ENCODE results near the gene IFITM1. TPM values are rescaled to one million over a fixed set of nuclear protein-coding genes. Genes with fewer than 3 reads are reported as not detected.
A peak's percentile ranks its signal among the peaks of the same experiment; 100 is the strongest.
"Not testable (repeated sequence)": the region's sequence is repeated elsewhere in the genome, so short reads cannot be mapped to it uniquely, and the experiment has no call there.

IFITM1 gene
- total RNA-seq, 1 experiment from 2014 or later, result 544 TPM

DNA sequence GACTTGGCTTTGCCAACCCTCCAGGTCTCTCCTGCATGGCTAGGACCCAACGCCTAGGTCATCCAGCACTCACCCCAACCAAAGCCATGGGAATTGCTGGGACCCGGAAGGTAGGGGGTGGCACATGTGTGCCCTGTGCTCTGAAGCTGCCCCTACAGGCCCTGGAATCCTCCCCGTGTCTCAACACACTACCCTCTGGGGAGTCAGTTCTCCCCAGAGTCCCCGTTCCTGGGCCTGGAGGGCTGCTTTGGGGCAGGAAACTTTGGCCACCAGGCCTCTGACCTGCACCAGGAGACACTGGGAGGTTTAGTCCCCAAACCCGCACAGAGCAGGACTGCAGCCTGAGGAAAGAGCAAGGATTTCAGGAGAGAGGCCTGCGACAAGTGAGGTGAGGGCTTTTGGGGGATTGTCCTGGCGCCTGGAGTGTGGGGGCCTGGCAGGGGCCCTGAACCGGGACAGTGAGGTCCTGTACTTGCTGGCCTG is 495 bp upstream of the IFITM1 start:
- DNase-seq (ENCODE audit: low spot score) (no peak), ATAC-seq (peak; percentile 4)
- H3K36me3 Mint-ChIP-seq, result peaks cover 11% of the 10 kb centered on the region
- ChIA-PET CTCF (interaction anchor here (1.5 to 1.6 kb wide), 2 partner anchors 21 to 63 kb away, joined by 4 to 8 read pairs; no protein-coding TSS in a partner anchor), POLR2A (interaction anchor here (1.4 kb wide), 1 partner anchor 27 kb away, joined by 3 read pairs; no protein-coding TSS in a partner anchor)
- H3K4me3 Mint-ChIP-seq, result peak overlapping the region; percentile 97
- no peaks in the 10 kb centered on the region for H3K9me3 Mint-ChIP-seq
- peak overlapping the region; percentile 98 for H3K27ac Mint-ChIP-seq
- H3K27me3 Mint-ChIP-seq (ENCODE audit: low read depth), result no peaks in the 10 kb centered on the region
- TF ChIP-seq, protein P1, sequence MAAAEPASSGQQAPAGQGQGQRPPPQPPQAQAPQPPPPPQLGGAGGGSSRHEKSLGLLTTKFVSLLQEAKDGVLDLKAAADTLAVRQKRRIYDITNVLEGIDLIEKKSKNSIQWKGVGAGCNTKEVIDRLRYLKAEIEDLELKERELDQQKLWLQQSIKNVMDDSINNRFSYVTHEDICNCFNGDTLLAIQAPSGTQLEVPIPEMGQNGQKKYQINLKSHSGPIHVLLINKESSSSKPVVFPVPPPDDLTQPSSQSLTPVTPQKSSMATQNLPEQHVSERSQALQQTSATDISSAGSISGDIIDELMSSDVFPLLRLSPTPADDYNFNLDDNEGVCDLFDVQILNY (CRISPR knock-in tag; IDR thresholded peaks at IDR 0.05), result 0 out of 2 replicates have a peak, but pooled peaks have one; percentile 2
- TF ChIP-seq, protein P2, sequence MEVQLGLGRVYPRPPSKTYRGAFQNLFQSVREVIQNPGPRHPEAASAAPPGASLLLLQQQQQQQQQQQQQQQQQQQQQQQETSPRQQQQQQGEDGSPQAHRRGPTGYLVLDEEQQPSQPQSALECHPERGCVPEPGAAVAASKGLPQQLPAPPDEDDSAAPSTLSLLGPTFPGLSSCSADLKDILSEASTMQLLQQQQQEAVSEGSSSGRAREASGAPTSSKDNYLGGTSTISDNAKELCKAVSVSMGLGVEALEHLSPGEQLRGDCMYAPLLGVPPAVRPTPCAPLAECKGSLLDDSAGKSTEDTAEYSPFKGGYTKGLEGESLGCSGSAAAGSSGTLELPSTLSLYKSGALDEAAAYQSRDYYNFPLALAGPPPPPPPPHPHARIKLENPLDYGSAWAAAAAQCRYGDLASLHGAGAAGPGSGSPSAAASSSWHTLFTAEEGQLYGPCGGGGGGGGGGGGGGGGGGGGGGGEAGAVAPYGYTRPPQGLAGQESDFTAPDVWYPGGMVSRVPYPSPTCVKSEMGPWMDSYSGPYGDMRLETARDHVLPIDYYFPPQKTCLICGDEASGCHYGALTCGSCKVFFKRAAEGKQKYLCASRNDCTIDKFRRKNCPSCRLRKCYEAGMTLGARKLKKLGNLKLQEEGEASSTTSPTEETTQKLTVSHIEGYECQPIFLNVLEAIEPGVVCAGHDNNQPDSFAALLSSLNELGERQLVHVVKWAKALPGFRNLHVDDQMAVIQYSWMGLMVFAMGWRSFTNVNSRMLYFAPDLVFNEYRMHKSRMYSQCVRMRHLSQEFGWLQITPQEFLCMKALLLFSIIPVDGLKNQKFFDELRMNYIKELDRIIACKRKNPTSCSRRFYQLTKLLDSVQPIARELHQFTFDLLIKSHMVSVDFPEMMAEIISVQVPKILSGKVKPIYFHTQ (CRISPR knock-in tag; IDR thresholded peaks at IDR 0.05), result no peak
- H3K4me1 Mint-ChIP-seq, result peaks cover 56% of the 10 kb centered on the region

DNA sequence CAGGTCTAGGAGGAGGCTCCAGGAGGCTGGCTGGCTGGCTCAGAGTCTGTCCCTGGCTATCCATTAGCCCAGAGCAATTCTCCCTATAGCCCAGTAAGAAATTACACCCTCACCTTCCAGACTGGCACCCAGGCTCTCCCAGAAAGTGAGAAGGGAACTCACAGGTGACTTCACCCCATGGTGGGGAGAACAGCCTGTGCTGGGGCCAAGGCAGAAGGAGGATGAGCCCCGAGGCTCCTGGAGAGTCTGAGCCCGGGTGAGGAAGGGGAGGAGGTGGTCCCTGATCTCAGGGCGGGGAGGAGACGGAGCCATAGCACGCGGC is 675 bp downstream of the IFITM1 start:
- POLR2A ChIA-PET; ATAC-seq; H3K27me3 Mint-ChIP-seq (ENCODE audit: low read depth); H3K9me3 Mint-ChIP-seq; DNase-seq (ENCODE audit: low spot score): not testable (repeated sequence)
- TF ChIP-seq KAT7 (CRISPR knock-in tag; IDR thresholded peaks at IDR 0.05; ENCODE audit: borderline replicate concordance), result 0 out of 2 replicates have a peak, but pooled peaks have one; percentile 8
- CTCF ChIA-PET, result interaction anchor here (1.4 kb wide), 1 partner anchor 9 kb away, joined by 8 read pairs; no protein-coding TSS in a partner anchor
- Mint-ChIP-seq H3K36me3 (peaks cover 11% of the 10 kb centered on the region), H3K4me1 (peaks cover 46% of the 10 kb centered on the region), H3K4me3 (peak overlapping the region; percentile 97), H3K27ac (peak overlapping the region; percentile 98)

DNA sequence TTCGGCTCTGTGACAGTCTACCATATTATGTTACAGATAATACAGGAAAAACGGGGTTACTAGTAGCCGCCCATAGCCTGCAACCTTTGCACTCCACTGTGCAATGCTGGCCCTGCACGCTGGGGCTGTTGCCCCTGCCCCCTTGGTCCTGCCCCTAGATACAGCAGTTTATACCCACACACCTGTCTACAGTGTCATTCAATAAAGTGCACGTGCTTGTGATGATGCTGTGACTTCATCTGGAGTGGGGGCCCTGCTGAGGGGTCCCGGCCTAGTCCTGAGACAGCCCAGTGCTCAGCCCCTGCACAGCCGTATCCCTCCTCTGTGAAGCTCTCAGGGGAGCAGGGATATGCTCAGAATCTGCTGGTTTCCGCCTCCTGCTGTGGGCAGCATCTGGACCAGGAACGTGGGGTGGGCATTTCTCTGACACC is 1.2 kb downstream of the IFITM1 start:
- Mint-ChIP-seq H3K4me3 (peak overlapping the region; percentile 97), H3K36me3 (peaks cover 11% of the 10 kb centered on the region), H3K9me3 (no peaks in the 10 kb centered on the region), H3K4me1 (peaks cover 43% of the 10 kb centered on the region), H3K27me3 (ENCODE audit: low read depth) (no peaks in the 10 kb centered on the region), H3K27ac (no peak overlapping the region)
- ATAC-seq (no peak), DNase-seq (ENCODE audit: low spot score) (no peak)
- TF ChIP-seq, protein P3, sequence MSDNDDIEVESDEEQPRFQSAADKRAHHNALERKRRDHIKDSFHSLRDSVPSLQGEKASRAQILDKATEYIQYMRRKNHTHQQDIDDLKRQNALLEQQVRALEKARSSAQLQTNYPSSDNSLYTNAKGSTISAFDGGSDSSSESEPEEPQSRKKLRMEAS (CRISPR knock-in tag; IDR thresholded peaks at IDR 0.05), result peak; percentile 19; the same call in 1 of the 2 replicates
- TF ChIP-seq GTF2I (CRISPR knock-in tag; conservative IDR thresholded peaks at IDR 0.05) (no peak), JUN (CRISPR knock-in tag; IDR thresholded peaks at IDR 0.05) (0 out of 2 replicates have a peak, but pooled peaks have one; percentile 15)
- ChIA-PET CTCF (interaction anchor here (1.4 to 3.6 kb wide), 3 partner anchors 9 to 65 kb away, joined by 3 to 34 read pairs (median 8); no protein-coding TSS in a partner anchor), POLR2A (interaction anchor here (0.9 to 1.8 kb wide), 3 partner anchors 25 to 47 kb away, joined by 3 to 9 read pairs (median 5); no protein-coding TSS in a partner anchor)

DNA sequence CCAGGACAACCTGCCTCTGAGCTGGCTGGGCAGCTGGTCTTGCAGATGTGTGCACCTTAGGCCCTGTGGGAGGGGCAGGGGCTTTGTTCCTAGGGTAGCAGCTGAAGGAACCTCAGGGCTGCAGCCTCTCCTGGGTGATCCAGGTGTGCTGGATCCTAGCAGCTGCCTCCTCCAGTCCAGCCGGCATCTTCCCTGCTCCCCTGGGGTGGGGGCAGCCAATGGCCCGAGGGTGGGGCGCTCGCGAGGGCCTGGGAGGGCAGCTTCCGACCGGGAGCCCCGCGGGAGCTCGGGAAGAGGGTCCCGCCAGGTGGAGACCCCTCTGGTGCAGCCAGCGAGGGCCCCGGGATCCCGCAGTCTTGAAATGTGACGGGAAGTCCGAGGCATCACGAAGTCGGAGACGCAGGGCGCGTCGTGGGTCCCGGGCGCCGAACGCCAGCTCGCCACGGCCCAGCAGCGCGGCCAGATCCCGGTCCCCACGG is 1.7 kb downstream of the IFITM1 start:
- Mint-ChIP-seq H3K27ac (no peak overlapping the region), H3K36me3 (peaks cover 11% of the 10 kb centered on the region), H3K27me3 (ENCODE audit: low read depth) (no peaks in the 10 kb centered on the region), H3K4me3 (peak overlapping the region; percentile 97), H3K9me3 (no peaks in the 10 kb centered on the region), H3K4me1 (peaks cover 43% of the 10 kb centered on the region)
- no peak for DNase-seq (ENCODE audit: low spot score)
- ChIA-PET POLR2A (interaction anchor here (0.9 to 1.8 kb wide), 3 partner anchors 25 to 47 kb away, joined by 3 to 9 read pairs (median 5); no protein-coding TSS in a partner anchor), CTCF (interaction anchor here (1.4 to 3.6 kb wide), 5 partner anchors 10 to 92 kb away, joined by 3 to 34 read pairs (median 5); no protein-coding TSS in a partner anchor)
- ATAC-seq, result no peak
- TF ChIP-seq, protein P4, sequence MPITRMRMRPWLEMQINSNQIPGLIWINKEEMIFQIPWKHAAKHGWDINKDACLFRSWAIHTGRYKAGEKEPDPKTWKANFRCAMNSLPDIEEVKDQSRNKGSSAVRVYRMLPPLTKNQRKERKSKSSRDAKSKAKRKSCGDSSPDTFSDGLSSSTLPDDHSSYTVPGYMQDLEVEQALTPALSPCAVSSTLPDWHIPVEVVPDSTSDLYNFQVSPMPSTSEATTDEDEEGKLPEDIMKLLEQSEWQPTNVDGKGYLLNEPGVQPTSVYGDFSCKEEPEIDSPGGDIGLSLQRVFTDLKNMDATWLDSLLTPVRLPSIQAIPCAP (CRISPR knock-in tag; IDR thresholded peaks at IDR 0.05), result 0 out of 2 replicates have a peak, but pooled peaks have one; percentile 6
- TF ChIP-seq, protein P2 (CRISPR knock-in tag; IDR thresholded peaks at IDR 0.05), result no peak
- TF ChIP-seq EMX1 (CRISPR knock-in tag; IDR thresholded peaks at IDR 0.05) (no peak), ZBTB21 (CRISPR knock-in tag; IDR thresholded peaks at IDR 0.05; ENCODE audit: borderline replicate concordance) (no peak), MYBL2 (CRISPR knock-in tag; IDR thresholded peaks at IDR 0.05) (0 out of 2 replicates have a peak, but pooled peaks have one; percentile 41), FOXK1 (CRISPR knock-in tag; IDR thresholded peaks at IDR 0.05) (no peak), ZNF219 (CRISPR knock-in tag; IDR thresholded peaks at IDR 0.05; ENCODE audit: borderline replicate concordance) (no peak)
- TF ChIP-seq, protein P5, sequence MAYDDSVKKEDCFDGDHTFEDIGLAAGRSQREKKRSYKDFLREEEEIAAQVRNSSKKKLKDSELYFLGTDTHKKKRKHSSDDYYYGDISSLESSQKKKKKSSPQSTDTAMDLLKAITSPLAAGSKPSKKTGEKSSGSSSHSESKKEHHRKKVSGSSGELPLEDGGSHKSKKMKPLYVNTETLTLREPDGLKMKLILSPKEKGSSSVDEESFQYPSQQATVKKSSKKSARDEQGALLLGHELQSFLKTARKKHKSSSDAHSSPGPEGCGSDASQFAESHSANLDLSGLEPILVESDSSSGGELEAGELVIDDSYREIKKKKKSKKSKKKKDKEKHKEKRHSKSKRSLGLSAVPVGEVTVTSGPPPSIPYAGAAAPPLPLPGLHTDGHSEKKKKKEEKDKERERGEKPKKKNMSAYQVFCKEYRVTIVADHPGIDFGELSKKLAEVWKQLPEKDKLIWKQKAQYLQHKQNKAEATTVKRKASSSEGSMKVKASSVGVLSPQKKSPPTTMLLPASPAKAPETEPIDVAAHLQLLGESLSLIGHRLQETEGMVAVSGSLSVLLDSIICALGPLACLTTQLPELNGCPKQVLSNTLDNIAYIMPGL (CRISPR knock-in tag; IDR thresholded peaks at IDR 0.05), result 0 out of 2 replicates have a peak, but pooled peaks have one; percentile 20
